CD1c-positive myeloid dendritic cell (primary cell): ENCODE data around the gene EEF1AKMT3.

Source experiments
- DNase-seq: peaks from one replicate; pipeline ENCODE4 v3.0.0-alpha.2; 2016; ENCODE audit errors: extremely low spot score

Gene EEF1AKMT3

GRCh38 chr12:57783466-57783801 is 11.0 kb downstream of the EEF1AKMT3 start:
- no peak for DNase-seq

GRCh38 chr12:57783861-57784260 is 11.4 kb downstream of the EEF1AKMT3 start:
- no peak for DNase-seq

- DNase-seq = peak; percentile 35
Measured at GRCh38 chr12:57793920-57794319, 21.5 kb downstream of the EEF1AKMT3 start.

- no peak for DNase-seq
Measured at GRCh38 chr12:57795354-57795753, 22.9 kb downstream of the EEF1AKMT3 start.

- no peak for DNase-seq
Measured at GRCh38 chr12:57796996-57797395, 24.6 kb downstream of the EEF1AKMT3 start.

- peak; percentile 71 for DNase-seq
Measured at GRCh38 chr12:57797933-57798332, 25.5 kb downstream of the EEF1AKMT3 start.

- DNase-seq = no peak
Measured at GRCh38 chr12:57800965-57801364, 28.6 kb downstream of the EEF1AKMT3 start.

GRCh38 chr12:57802607-57803006 is 30.2 kb downstream of the EEF1AKMT3 start:
- DNase-seq = no peak

- peak; percentile 33 for DNase-seq
Measured at GRCh38 chr12:57803319-57803893, 31.0 kb downstream of the EEF1AKMT3 start.

GRCh38 chr12:57806677-57807076 is 34.3 kb downstream of the EEF1AKMT3 start:
- no peak for DNase-seq

GRCh38 chr12:57807285-57807684 is 34.9 kb downstream of the EEF1AKMT3 start:
- DNase-seq = no peak

GRCh38 chr12:57808351-57808750 is 35.9 kb downstream of the EEF1AKMT3 start:
- no peak for DNase-seq

- DNase-seq = no peak
Measured at GRCh38 chr12:57809425-57809824, 37.0 kb downstream of the EEF1AKMT3 start.

GRCh38 chr12:57810450-57810849 is 38.0 kb downstream of the EEF1AKMT3 start:
- DNase-seq = no peak

- DNase-seq = no peak
Measured at GRCh38 chr12:57811028-57811755, 38.8 kb downstream of the EEF1AKMT3 start.

- DNase-seq = no peak
Measured at GRCh38 chr12:57813111-57813970, 40.9 kb downstream of the EEF1AKMT3 start.

- DNase-seq = no peak
Measured at GRCh38 chr12:57813971-57814772, 41.8 kb downstream of the EEF1AKMT3 start.

GRCh38 chr12:57815177-57816000 is 43.0 kb downstream of the EEF1AKMT3 start:
- no peak for DNase-seq

GRCh38 chr12:57816001-57816854 is 43.8 kb downstream of the EEF1AKMT3 start:
- no peak for DNase-seq

GRCh38 chr12:57816855-57817151 is 44.4 kb downstream of the EEF1AKMT3 start:
- peak; percentile 87 for DNase-seq
